ENCODE data around the gene FOXF2.

Gene FOXF2

GRCh38 chr6:1379017-1379787 lies 10.2 kb upstream of the FOXF2 start:
- FAIRE-seq: no peak

- no peak for FAIRE-seq
These were observed 9.6 kb upstream of the FOXF2 start for GRCh38 chr6:1379788-1380147.

- FAIRE-seq: no peak
These were observed 8.6 kb upstream of the FOXF2 start for GRCh38 chr6:1380625-1381427.

GRCh38 chr6:1381481-1382330 lies 7.7 kb upstream of the FOXF2 start:
- no peak for FAIRE-seq

GRCh38 chr6:1382331-1382882 lies 7.0 kb upstream of the FOXF2 start:
- no peak for FAIRE-seq

- FAIRE-seq: no peak
These were observed 6.3 kb upstream of the FOXF2 start for GRCh38 chr6:1382883-1383728.

- no peak for FAIRE-seq
These were observed 5.4 kb upstream of the FOXF2 start for GRCh38 chr6:1383729-1384548.

- FAIRE-seq: no peak
These were observed 4.7 kb upstream of the FOXF2 start for GRCh38 chr6:1384549-1385128.

- no peak for FAIRE-seq
These were observed 4.0 kb upstream of the FOXF2 start for GRCh38 chr6:1385129-1386037.

GRCh38 chr6:1386038-1386709 lies 3.2 kb upstream of the FOXF2 start:
- FAIRE-seq: no peak

GRCh38 chr6:1387538-1387875 lies 1.9 kb upstream of the FOXF2 start:
- FAIRE-seq: no peak

GRCh38 chr6:1387876-1388629 lies 1.3 kb upstream of the FOXF2 start:
- no peak for FAIRE-seq

- FAIRE-seq: no peak
These were observed 577 bp upstream of the FOXF2 start for GRCh38 chr6:1388630-1389368.

- FAIRE-seq: no peak
These were observed 963 bp downstream of the FOXF2 start for GRCh38 chr6:1390133-1390945.

- no peak for FAIRE-seq
These were observed 1.8 kb downstream of the FOXF2 start for GRCh38 chr6:1390946-1391799.
